ENCODE measurements around the gene APBA2. TPM values are rescaled to one million over a fixed set of nuclear protein-coding genes. Genes with fewer than 3 reads are reported as not detected.

The APBA2 gene
- polyA plus RNA-seq, 1 donor (not counting 4 experiments of a cell fraction or from before 2014, with no cell fraction given): 5.5 TPM

DNA sequence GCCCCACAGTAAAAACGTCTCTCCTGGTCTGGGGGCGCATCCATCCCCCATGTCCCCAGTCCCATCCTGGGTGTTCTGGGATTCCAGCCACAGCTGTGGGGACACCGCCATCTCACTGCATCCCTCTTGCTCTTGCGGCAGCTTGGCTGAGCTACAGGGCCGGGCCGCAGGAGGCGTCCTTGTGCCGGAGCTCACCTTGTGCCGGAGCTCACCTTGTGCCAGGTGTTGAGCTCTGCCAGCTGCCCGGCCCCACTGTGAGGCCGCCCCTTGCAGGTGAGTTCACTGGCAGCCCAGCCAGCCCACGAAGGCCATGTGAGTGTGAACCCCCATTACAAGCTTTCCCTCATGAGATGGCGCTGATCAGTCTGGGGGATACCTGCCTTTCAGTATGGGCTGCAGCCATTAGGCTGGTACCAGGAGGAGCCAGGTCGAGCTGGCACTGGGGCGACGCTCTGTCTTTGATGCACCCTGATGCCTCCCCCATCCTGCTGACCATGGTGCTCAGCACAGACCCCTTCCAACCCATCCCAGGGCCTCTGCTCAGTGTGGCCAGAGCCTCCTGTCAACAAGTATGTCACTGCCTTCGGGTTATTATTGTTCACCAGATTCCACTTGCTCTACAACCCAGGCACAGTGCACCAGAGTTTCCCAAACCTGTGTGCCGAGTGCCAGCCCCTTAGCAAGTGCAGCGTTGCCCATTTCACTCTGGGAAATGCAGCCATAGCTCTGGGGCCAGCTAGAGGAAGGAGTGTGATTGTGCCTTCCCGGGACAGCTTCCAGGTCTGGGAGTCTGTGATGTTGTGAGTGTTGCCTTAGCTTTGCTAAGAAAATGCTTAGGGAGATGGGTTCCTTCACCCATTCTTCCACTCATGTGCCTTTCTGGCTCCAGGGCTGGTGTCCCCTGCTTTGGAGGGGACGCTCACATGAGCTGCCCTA is 105.7 kb downstream of the APBA2 start:
- no peak for DNase-seq (ENCODE audit: low read depth, low spot score)
- Histone ChIP-seq H3K36me3 (ENCODE audit: control insufficient read depth in 2 of 2, extremely low read depth in 1 of 2, insufficient read depth in 2 of 2, low read length in 2 of 2) (no peaks in the 10 kb centered on the region), H3K4me3 (ENCODE audit: control insufficient read depth in 2 of 3, extremely low read depth in 1 of 3, insufficient read depth in 2 of 3, low read depth in 1 of 3, low read length in 3 of 3) (no peak overlapping the region), H3K27ac (ENCODE audit: control insufficient read depth, insufficient read depth, low read length) (no peak overlapping the region), H3K9me1 (ENCODE audit: control insufficient read depth, extremely low read depth, insufficient read depth, low read length) (no peaks in the 10 kb centered on the region), H3K27me3 (ENCODE audit: control insufficient read depth, extremely low read depth, insufficient read depth, low read length) (no peaks in the 10 kb centered on the region), H3K9ac (ENCODE audit: control insufficient read depth, extremely low read depth, insufficient read depth, low read length) (no peak overlapping the region), H3K9me3 (ENCODE audit: control insufficient read depth, low read depth, low read length) (no peaks in the 10 kb centered on the region), H3K79me2 (ENCODE audit: control insufficient read depth, insufficient read depth, low read length) (no peaks in the 10 kb centered on the region), H3K4me1 (ENCODE audit: control insufficient read depth, extremely low read depth, insufficient read depth, low read length) (no peaks in the 10 kb centered on the region), H4K20me1 (ENCODE audit: control insufficient read depth, extremely low read depth, insufficient read depth, low read length) (no peaks in the 10 kb centered on the region), H3K4me2 (ENCODE audit: control insufficient read depth, extremely low read depth, insufficient read depth, low read depth, low read length) (no peak overlapping the region), H2AFZ (ENCODE audit: control insufficient read depth, low read length) (no peak overlapping the region)
- TF ChIP-seq EZH2 (IDR thresholded peaks at IDR 0.05; ENCODE audit: low read length): no peak
- TF ChIP-seq, protein P1, sequence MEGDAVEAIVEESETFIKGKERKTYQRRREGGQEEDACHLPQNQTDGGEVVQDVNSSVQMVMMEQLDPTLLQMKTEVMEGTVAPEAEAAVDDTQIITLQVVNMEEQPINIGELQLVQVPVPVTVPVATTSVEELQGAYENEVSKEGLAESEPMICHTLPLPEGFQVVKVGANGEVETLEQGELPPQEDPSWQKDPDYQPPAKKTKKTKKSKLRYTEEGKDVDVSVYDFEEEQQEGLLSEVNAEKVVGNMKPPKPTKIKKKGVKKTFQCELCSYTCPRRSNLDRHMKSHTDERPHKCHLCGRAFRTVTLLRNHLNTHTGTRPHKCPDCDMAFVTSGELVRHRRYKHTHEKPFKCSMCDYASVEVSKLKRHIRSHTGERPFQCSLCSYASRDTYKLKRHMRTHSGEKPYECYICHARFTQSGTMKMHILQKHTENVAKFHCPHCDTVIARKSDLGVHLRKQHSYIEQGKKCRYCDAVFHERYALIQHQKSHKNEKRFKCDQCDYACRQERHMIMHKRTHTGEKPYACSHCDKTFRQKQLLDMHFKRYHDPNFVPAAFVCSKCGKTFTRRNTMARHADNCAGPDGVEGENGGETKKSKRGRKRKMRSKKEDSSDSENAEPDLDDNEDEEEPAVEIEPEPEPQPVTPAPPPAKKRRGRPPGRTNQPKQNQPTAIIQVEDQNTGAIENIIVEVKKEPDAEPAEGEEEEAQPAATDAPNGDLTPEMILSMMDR (optimal IDR thresholded peaks at IDR 0.05 in 1 of 3, IDR thresholded peaks at IDR 0.05 in 1 of 3, conservative IDR thresholded peaks at IDR 0.05 in 1 of 3; ENCODE audit: extremely low read depth in 1 of 3, insufficient read depth in 2 of 3, low read length in 3 of 3): no peak
- dilution Hi-C loops (cut with MboI; ENCODE audit: extremely low pct_ligation_motif_present, low sequenced_read_pairs): no loop called here
- no peak for FAIRE-seq

DNA sequence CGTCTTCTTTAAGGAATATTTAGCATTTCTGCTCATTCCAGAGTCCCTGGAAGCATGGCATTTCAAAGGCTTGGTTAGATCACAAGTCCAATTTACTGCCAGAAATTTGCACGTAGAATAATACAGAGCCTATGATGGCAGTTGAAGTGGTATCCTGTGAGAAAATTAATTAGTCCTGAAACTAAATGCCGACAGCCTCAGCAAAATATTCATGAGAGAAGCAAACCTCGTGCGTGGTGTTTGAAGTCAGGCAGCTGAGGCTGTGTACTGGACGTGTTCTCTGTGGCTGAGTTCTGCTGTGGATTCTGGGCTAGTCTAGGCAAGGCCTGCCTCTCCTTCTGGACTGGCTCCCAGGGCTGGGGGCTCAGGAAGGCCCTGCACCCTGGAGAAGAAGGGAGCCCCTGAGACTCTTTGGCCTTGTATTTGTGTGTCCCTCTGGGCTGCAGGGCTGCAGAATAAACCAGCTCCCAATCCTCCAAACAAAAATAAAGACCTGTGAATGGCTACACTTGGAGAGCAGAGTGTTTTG is 106.6 kb downstream of the APBA2 start:
- FAIRE-seq (no peak), DNase-seq (ENCODE audit: low read depth, low spot score) (no peak)
- no peaks in the 10 kb centered on the region for H3K36me3 ChIP-seq (ENCODE audit: control insufficient read depth in 2 of 2, extremely low read depth in 1 of 2, insufficient read depth in 2 of 2, low read length in 2 of 2)
- H3K4me1 ChIP-seq (ENCODE audit: control insufficient read depth, extremely low read depth, insufficient read depth, low read length): no peaks in the 10 kb centered on the region
- dilution Hi-C loops (cut with MboI; ENCODE audit: extremely low pct_ligation_motif_present, low sequenced_read_pairs): no loop called here
- no peaks in the 10 kb centered on the region for H3K9me3 ChIP-seq (ENCODE audit: control insufficient read depth, low read depth, low read length)
- H4K20me1 ChIP-seq (ENCODE audit: control insufficient read depth, extremely low read depth, insufficient read depth, low read length): no peaks in the 10 kb centered on the region
- no peak overlapping the region for H3K4me3 ChIP-seq (ENCODE audit: control insufficient read depth in 2 of 3, extremely low read depth in 1 of 3, insufficient read depth in 2 of 3, low read depth in 1 of 3, low read length in 3 of 3)
- H3K79me2 ChIP-seq (ENCODE audit: control insufficient read depth, insufficient read depth, low read length): no peaks in the 10 kb centered on the region
- no peak overlapping the region for H3K4me2 ChIP-seq (ENCODE audit: control insufficient read depth, extremely low read depth, insufficient read depth, low read depth, low read length)
- no peaks in the 10 kb centered on the region for H3K27me3 ChIP-seq (ENCODE audit: control insufficient read depth, extremely low read depth, insufficient read depth, low read length)
- TF ChIP-seq EZH2 (IDR thresholded peaks at IDR 0.05; ENCODE audit: low read length): no peak
- TF ChIP-seq, protein P1 (optimal IDR thresholded peaks at IDR 0.05 in 1 of 3, IDR thresholded peaks at IDR 0.05 in 1 of 3, conservative IDR thresholded peaks at IDR 0.05 in 1 of 3; ENCODE audit: extremely low read depth in 1 of 3, insufficient read depth in 2 of 3, low read length in 3 of 3): no peak
- no peaks in the 10 kb centered on the region for H3K9me1 ChIP-seq (ENCODE audit: control insufficient read depth, extremely low read depth, insufficient read depth, low read length)
- no peak overlapping the region for H3K27ac ChIP-seq (ENCODE audit: control insufficient read depth, insufficient read depth, low read length)
- no peak overlapping the region for H2AFZ ChIP-seq (ENCODE audit: control insufficient read depth, low read length)
- H3K9ac ChIP-seq (ENCODE audit: control insufficient read depth, extremely low read depth, insufficient read depth, low read length): no peak overlapping the region
